Suprapubic skin (tissue), 3 donors: Measurements from ENCODE around the gene C1orf35.

Source experiments
- CTCF ChIP-seq, 2 donors: fragments of 200-600 bp in 1 of 2; fragments of 450-650 bp in 1 of 2; sonication (generic) in 1 of 2; IDR thresholded peaks; one replicate each; pipeline ENCODE4 v1.5.1; 2016 to 2019; ENCODE audit warnings: antibody characterized with exemption in 2 of 2, mild to moderate bottlenecking in 1 of 2, moderate library complexity in 1 of 2
- EP300 ChIP-seq: sonication (generic); formaldehyde crosslinking; IDR thresholded peaks from one replicate; pipeline ENCODE4 v1.6.1; 2017; ENCODE audit warnings: antibody characterized with exemption

- no peak for TF ChIP-seq CTCF (IDR thresholded peaks at IDR 0.05)
- no peak for TF ChIP-seq EP300
These were observed 34.8 kb downstream of the C1orf35 start for GRCh38 chr1:228068359-228068758.
